ENCODE results near the gene MKRN1.
"Not testable (repeated sequence)": the region's sequence is repeated elsewhere in the genome, so short reads cannot be mapped to it uniquely, and the experiment has no call there.

Gene MKRN1

DNA sequence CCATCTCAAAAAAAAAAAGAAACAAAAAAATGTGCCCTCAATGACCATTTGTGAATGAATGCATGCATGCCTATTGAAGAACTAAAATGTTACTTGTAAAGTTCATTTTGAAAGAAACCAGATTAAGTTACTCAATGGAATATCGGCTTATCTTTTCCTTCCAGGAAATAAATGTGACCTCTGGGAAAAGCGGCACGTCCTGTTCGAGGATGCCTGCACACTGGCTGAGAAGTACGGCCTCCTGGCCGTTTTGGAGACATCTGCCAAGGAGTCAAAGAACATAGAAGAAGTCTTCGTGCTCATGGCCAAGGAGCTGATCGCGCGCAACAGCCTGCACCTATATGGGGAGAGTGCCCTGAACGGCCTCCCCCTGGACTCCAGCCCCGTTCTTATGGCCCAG is 53.6 kb downstream of the MKRN1 start:
- no peak for DNase-seq

DNA sequence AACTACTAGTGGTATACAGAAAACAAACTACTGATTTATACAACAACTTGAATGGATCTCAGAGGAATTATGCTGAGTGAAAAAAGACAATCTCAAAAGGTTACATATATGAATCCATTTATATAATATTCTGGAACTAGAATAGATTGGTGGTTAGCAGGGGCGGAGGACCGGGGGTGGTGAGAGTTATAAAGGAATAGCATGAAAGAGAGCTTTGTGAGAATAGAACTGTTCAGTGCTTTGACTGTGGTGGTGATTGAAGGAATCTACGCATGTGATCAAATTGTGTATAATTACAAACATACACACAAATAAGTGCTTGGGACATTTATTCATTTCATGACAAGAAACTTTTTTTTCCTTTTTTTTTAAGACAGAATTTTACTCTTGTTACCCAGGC is 55.8 kb downstream of the MKRN1 start:
- DNase-seq, result no peak

- no peak for DNase-seq
Measured at GRCh38 chr7:140421521-140421920, 57.8 kb downstream of the MKRN1 start.

- DNase-seq, result no peak
Measured at GRCh38 chr7:140418653-140419052, 60.7 kb downstream of the MKRN1 start.

DNA sequence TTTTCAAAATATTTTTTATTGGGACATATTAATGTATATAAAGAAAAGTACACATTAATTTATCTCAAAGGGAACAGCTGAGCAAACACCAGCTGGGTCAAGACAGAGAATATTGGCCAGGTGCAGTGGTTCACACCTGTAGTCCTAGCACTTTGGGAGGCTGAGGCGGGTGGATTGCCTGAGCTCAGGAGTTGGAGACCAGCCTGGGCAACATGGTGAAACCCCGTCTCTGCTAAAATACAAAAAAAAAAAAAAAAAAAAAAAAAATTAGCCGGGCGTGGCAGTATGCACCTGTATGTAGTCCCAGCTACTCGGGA is 61.2 kb downstream of the MKRN1 start:
- DNase-seq, result not testable (repeated sequence)

DNA sequence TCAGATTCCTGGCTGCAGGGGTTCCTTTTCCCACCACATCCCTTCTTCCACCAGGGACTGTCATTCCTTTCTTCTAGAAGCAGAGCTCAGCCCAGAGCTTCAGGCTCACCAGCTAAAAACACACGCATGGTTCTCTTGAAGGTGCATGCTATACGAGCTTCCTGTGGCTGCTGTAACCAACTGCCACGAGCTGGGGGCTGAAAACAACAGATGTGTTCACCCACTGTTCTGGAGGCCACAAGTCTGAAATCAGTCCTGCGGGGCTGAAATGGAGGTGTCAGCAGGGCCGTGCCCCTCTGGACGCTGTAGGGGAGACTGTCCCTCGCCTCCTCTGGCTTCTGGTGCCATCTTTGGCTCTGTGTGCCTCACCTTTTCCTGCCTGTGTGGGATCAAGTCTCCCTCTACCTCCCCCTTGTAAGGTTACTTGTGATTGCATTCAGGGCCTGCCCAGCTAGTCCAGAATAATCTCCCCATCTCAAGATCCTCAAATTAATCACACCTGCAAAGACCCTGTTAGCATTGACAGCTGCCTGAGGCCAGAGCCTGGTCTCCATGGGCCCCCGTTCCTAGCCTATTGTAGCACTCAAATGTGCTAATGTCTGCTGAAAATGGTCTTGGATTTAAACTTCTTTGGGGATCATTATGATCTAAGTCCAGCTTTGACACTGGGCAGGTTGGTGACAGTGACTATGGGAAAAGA is 61.7 kb downstream of the MKRN1 start:
- peak; percentile 93 for DNase-seq

- no peak for DNase-seq
Measured at GRCh38 chr7:140416560-140416959, 62.7 kb downstream of the MKRN1 start.

- DNase-seq, result not testable (repeated sequence)
Measured at GRCh38 chr7:140415816-140416215, 63.5 kb downstream of the MKRN1 start.

DNA sequence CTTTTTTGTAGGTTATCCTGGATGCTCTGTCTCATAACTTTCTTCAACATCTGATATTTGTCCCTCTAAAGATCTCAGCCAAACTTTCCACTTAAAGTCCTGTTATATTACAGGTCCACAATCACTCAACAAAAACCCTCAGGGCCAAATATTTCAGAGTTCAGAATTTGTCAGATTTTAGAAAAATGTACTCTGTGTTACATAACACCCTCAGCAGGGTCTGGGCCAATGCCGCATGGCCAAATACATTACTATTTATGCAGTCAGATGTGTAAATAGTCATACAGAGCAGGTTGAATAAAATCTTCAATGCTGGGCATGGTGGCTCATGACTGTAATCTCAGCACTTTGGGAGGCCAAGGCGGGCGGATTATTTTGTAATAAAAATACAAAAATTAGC is 63.9 kb downstream of the MKRN1 start:
- no peak for DNase-seq

DNA sequence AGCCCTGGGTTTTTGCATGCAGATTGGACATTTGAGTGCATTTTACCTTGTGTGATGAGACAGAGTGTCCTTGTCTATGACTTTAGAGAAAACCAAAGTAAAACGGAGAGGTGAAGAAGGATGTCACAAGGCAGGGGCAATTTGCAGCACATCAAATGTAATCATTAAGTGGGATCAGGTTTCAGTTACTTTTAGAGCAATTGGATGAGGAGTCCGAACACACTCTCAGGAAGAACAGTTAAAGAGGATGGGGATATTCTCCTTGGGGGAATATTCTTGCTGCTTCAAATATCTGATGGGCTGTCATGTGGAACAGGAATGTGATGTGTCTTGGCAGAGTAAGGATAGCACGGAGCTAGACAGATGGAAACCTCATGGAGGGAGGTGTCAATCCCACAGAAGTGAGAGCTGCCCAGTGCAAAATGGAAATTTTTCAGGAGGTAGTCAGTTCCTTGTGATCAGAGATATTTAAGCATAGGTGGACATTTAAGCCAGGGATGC is 74.7 kb downstream of the MKRN1 start:
- peak; percentile 49 for DNase-seq

DNA sequence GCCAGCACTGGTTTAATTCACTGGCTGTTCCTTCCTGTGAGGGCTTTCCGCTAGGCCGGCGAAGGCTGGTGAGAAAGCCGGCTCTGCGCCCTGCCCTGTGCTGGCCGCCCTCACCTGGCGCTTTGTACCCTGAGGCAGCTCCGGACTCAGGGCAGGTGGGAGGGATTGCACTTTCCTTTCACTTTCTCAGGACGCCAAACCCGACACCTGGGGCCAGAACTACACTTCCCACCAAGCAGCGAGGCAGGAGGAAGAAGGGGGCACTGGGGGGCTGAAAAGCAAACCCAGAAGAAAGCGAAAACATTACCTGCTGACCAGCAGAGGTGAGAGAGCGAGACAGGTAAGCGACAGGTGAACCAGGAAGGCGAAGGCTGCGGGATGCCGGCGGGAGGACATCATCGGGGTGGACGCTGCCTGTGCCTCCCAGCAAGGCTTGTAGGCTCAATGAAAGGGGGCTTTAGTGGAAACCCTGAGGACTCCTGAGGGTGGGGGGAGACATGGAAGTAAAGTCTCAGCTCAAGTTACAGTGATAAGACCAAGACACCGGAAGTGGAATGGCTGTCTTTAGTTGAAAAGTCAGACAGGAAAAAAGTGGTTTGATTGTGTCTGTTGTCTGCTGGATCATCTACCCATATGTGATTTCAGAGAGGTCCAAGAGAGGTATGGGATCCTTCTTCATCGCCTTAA is 75.3 kb downstream of the MKRN1 start, which contains the start of gene RAB19:
TSS of gene RAB19 (plus strand) at position 181 of the 687 bp plus-strand sequence. CDS start 3,589 bp downstream, outside the sequence.
- DNase-seq, result peak; percentile 54
